H1 (cell line): ENCODE results near the gene YPEL5. TPM values are rescaled to one million over a fixed set of nuclear protein-coding genes. Genes with fewer than 3 reads are reported as not detected.

Source experiments
- BRCA1 ChIP-seq: IDR thresholded peaks from 2 replicates; pipeline ENCODE4 v1.6.1; 2012; ENCODE audit warnings: low read depth, low read length, improper control_type of control experiment
- CBX8 ChIP-seq: fragments of 300-800, 300-1000 bp; sonication (generic); IDR thresholded peaks from 2 replicates; pipeline ENCODE4 v1.7.1; 2016; ENCODE audit warnings: low read depth, low read length, borderline replicate concordance
- CREB1 ChIP-seq: IDR thresholded peaks from 2 replicates; pipeline ENCODE4 v1.6.1; 2012; ENCODE audit warnings: inconsistent platforms
- SRF ChIP-seq: IDR thresholded peaks from 2 replicates; pipeline ENCODE4 v1.6.1; 2011; ENCODE audit warnings: mild to moderate bottlenecking, low read depth, low read length, moderate library complexity
- polyA plus RNA-seq, 7 experiments: library from polyadenylated mRNA; depleted of rRNA in 3 of 7; stranded (reverse) in 5 of 7; unstranded in 2 of 7; fragments of >200 nt in 5 of 7; fragments of 200-250 nt in 2 of 7; gene quantifications; 1 replicate in 5 of 7; 2 replicates in 1 of 7; 4 replicates in 1 of 7; pipeline versions ENCODE4 v1.2.1 to v1.2.3, GENCODE V29; 2011 to 2013; ENCODE audit warnings: missing spikeins in 2 of 7, mixed read lengths in 2 of 7
- total RNA-seq: library from RNA; stranded (reverse); fragmentation: NEBNext Ultra II Directional; extraction: Animal tissue kit (Norgen Biotek cat#: 25700); gene quantifications from 2 replicates; pipeline ENCODE4 v1.2.1, GENCODE V29; 2021
- TF ChIP-seq, protein P1 (sequence below): IDR thresholded peaks from 2 replicates; pipeline ENCODE4 v1.6.1; 2011; ENCODE audit warnings: low read length, improper control_type of control experiment

YPEL5 gene
- total and polyA plus RNA-seq, 2 of the 8 experiments (the other 6 are each of a cell fraction or from before 2014, with no cell fraction given) = 18.5 to 28.0 TPM

DNA sequence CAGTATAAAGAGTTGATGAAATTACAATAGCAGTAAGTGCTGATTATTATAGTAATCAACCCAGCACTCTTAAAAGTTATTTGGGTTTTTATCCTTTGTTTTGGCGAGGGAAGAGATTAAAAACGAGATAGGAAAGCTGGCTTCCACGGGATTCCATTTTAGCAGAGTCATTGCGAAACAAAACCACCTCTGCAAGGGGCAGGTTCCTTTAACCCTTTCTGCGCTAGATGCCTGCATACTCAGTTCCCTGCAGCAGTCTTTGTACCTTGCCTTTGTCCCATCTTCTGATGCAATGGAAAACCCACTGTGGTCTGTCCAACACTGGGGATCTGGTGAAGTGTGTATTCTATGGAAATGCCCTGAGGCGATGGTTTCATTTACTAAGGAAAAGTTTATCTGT, 2.7 kb downstream of the YPEL5 start (continued):
- TF ChIP-seq, protein P1, sequence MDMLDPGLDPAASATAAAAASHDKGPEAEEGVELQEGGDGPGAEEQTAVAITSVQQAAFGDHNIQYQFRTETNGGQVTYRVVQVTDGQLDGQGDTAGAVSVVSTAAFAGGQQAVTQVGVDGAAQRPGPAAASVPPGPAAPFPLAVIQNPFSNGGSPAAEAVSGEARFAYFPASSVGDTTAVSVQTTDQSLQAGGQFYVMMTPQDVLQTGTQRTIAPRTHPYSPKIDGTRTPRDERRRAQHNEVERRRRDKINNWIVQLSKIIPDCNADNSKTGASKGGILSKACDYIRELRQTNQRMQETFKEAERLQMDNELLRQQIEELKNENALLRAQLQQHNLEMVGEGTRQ = no peak
- TF ChIP-seq SRF (no peak), CREB1 (0 out of 2 replicates have a peak, but pooled peaks have one; percentile 33), CBX8 (no peak), BRCA1 (no peak)
